Liver (tissue), 9 donors: ENCODE results near the gene MED12L. TPM values are rescaled to one million over a fixed set of nuclear protein-coding genes. Genes with fewer than 3 reads are reported as not detected.

Source experiments
- DNase-seq: peaks from one replicate; pipeline ENCODE4 v3.0.0-alpha.2; 2017; ENCODE audit warnings: low spot score
- H3K27ac ChIP-seq, 2 donors: one replicate each; pipeline ENCODE4 v1.7.0; 2013; ENCODE audit warnings: inconsistent platforms in 2 of 2, low read length in 2 of 2, control low read depth in 1 of 2, low read depth in 1 of 2, mild to moderate bottlenecking in 1 of 2
- H3K27me3 ChIP-seq, 4 donors: one replicate each; pipeline versions ENCODE4 v1.6.1 to v1.7.0; 2013; ENCODE audit warnings: low read length in 3 of 4, inconsistent platforms in 1 of 4, mild to moderate bottlenecking in 1 of 4, moderate library complexity in 1 of 4; ENCODE audit not compliant: control insufficient read depth in 4 of 4, insufficient read depth in 4 of 4
- H3K36me3 ChIP-seq, 4 donors: one replicate each; pipeline versions ENCODE4 v1.6.1 to v1.7.0; 2013; ENCODE audit warnings: low read length in 3 of 4, mild to moderate bottlenecking in 3 of 4, low read depth in 1 of 4, moderate library complexity in 1 of 4; ENCODE audit not compliant: control insufficient read depth in 4 of 4, insufficient read depth in 3 of 4
- H3K4me1 ChIP-seq, 4 donors: one replicate each; pipeline versions ENCODE4 v1.6.1 to v1.7.0; 2013; ENCODE audit warnings: low read length in 3 of 4, mild to moderate bottlenecking in 3 of 4, moderate library complexity in 1 of 4; ENCODE audit not compliant: control insufficient read depth in 4 of 4, insufficient read depth in 4 of 4
- H3K4me3 ChIP-seq, 3 donors: one replicate each; pipeline versions ENCODE4 v1.6.1 to v1.7.0; 2013; ENCODE audit warnings: low read length in 3 of 3, control low read depth in 1 of 3, low read depth in 1 of 3, mild to moderate bottlenecking in 1 of 3
- H3K9ac ChIP-seq, 2 donors: one replicate each; pipeline ENCODE4 v1.7.0; 2013; ENCODE audit warnings: low read length in 2 of 2, mild to moderate bottlenecking in 2 of 2, moderate library complexity in 2 of 2, control low read depth in 1 of 2, low read depth in 1 of 2
- H3K9me3 ChIP-seq, 4 donors: one replicate each; pipeline versions ENCODE4 v1.6.1 to v1.7.0; 2013; ENCODE audit warnings: low read length in 3 of 4; ENCODE audit not compliant: control insufficient read depth in 4 of 4
- ATF3 ChIP-seq: IDR thresholded peaks from 2 replicates; pipeline ENCODE4 v1.6.1; 2016; ENCODE audit warnings: antibody characterized with exemption
- CTCF ChIP-seq: fragments of 150-350 bp; IDR thresholded peaks from 2 replicates; pipeline ENCODE4 v1.5.1; 2017; ENCODE audit warnings: improper control_type of control experiment, low read depth, low read length; ENCODE audit not compliant: missing input control
- EGR1 ChIP-seq, 2 donors: IDR thresholded peaks; 2 replicates each; pipeline ENCODE4 v1.6.1; 2016 to 2018; ENCODE audit warnings: antibody characterized with exemption in 2 of 2, low read depth in 2 of 2
- FOXA1 ChIP-seq: IDR thresholded peaks from 2 replicates; pipeline ENCODE4 v1.6.1; 2016; ENCODE audit warnings: antibody characterized with exemption
- FOXA2 ChIP-seq: IDR thresholded peaks from 2 replicates; pipeline ENCODE4 v1.6.1; 2016; ENCODE audit warnings: antibody characterized with exemption
- GABPA ChIP-seq, 2 donors: IDR thresholded peaks in 1 of 2; conservative IDR thresholded peaks in 1 of 2; 2 replicates each; pipeline ENCODE4 v1.6.1; 2016; ENCODE audit warnings: antibody characterized with exemption in 2 of 2, mild to moderate bottlenecking in 1 of 2, moderate library complexity in 1 of 2
- HNF4A ChIP-seq, 2 donors: conservative IDR thresholded peaks; 2 replicates each; pipeline ENCODE4 v1.6.1; 2016; ENCODE audit warnings: antibody characterized with exemption in 2 of 2, mild to moderate bottlenecking in 2 of 2
- HNF4G ChIP-seq: IDR thresholded peaks from 2 replicates; pipeline ENCODE4 v1.6.1; 2016; ENCODE audit warnings: antibody characterized with exemption
- JUND ChIP-seq, 2 donors: IDR thresholded peaks; 2 replicates each; pipeline ENCODE4 v1.6.1; 2016; ENCODE audit warnings: antibody characterized with exemption in 2 of 2
- MAX ChIP-seq: IDR thresholded peaks from 2 replicates; pipeline ENCODE4 v1.6.1; 2016; ENCODE audit warnings: antibody characterized with exemption
- NR2F2 ChIP-seq: IDR thresholded peaks from 2 replicates; pipeline ENCODE4 v1.6.1; 2016; ENCODE audit warnings: antibody characterized with exemption
- RAD21 ChIP-seq, 2 donors: IDR thresholded peaks; 2 replicates each; pipeline ENCODE4 v1.6.1; 2016; ENCODE audit warnings: antibody characterized with exemption in 2 of 2, mild to moderate bottlenecking in 2 of 2
- REST ChIP-seq: IDR thresholded peaks from 2 replicates; pipeline ENCODE4 v1.6.1; 2016; ENCODE audit warnings: antibody characterized with exemption, mild to moderate bottlenecking
- RXRA ChIP-seq, 2 donors: IDR thresholded peaks; 2 replicates each; pipeline ENCODE4 v1.6.1; 2017 to 2018; ENCODE audit warnings: antibody characterized with exemption in 2 of 2, mild to moderate bottlenecking in 1 of 2
- SP1 ChIP-seq: IDR thresholded peaks from 2 replicates; pipeline ENCODE4 v1.6.1; 2018; ENCODE audit warnings: antibody characterized with exemption, mild to moderate bottlenecking
- TAF1 ChIP-seq: conservative IDR thresholded peaks from 2 replicates; pipeline ENCODE4 v1.6.1; 2016; ENCODE audit warnings: antibody characterized with exemption, mild to moderate bottlenecking
- YY1 ChIP-seq: IDR thresholded peaks from 2 replicates; pipeline ENCODE4 v1.6.1; 2016; ENCODE audit warnings: antibody characterized with exemption, mild to moderate bottlenecking
- ZBTB33 ChIP-seq: IDR thresholded peaks from 2 replicates; pipeline ENCODE4 v1.6.1; 2016; ENCODE audit warnings: antibody characterized with exemption
- WGBS: extraction: QIAGEN DNeasy Blood & Tissue Kit; methylation state at CpG from one replicate; pipeline ENCODE4 v1.1.7; 2013; 5-methylcytosine and 5-hydroxymethylcytosine counted together
- polyA plus RNA-seq, 2 donors: library from polyadenylated mRNA; stranded (reverse) in 1 of 2; unstranded in 1 of 2; fragments of 200-250 nt in 1 of 2; fragments of >200 nt in 1 of 2; fragmentation: Nextera tagmentation in 1 of 2; extraction: Ambion mirVana in 1 of 2; gene quantifications; one replicate each; pipeline versions ENCODE4 v1.2.1 to v1.2.3, GENCODE V29; 2013 to 2015
- total RNA-seq, 2 donors: library from RNA; depleted of rRNA; stranded (reverse); fragments of >200 nt; gene quantifications; one replicate each; pipeline ENCODE4 v1.2.3, GENCODE V29; 2014
- donor health status: healthy.
- donor health status: healthy.
- donor health status: healthy.
- donor health status: healthy.
- donor health status: healthy.

MED12L gene
- total and polyA plus RNA-seq, 4 donors = 0.02 to 2.1 (median 0.49) TPM

GRCh38 chr3:151283907-151284461, 198.5 kb downstream of the MED12L start:
- Histone ChIP-seq H3K4me3 (no peak overlapping the region), H3K9ac (no peak overlapping the region), H3K27ac (no peak overlapping the region), H3K36me3 (no peaks in the 10 kb centered on the region), H3K27me3 (no peaks in the 10 kb centered on the region), H3K4me1 (no peaks in the 10 kb centered on the region), H3K9me3 (no peaks in the 10 kb centered on the region)
- TF ChIP-seq REST (no peak), RXRA (IDR thresholded peaks at IDR 0.05) (peak; percentile 9 to 13)
- no peak for DNase-seq
- WGBS = 27% methylated on average over 5 of the region's 5 CpGs

GRCh38 chr3:151285940-151286339, 200.5 kb downstream of the MED12L start:
- Histone ChIP-seq H3K27me3 (no peaks in the 10 kb centered on the region), H3K9ac (no peak overlapping the region), H3K36me3 (no peaks in the 10 kb centered on the region), H3K9me3 (no peaks in the 10 kb centered on the region), H3K4me3 (no peak overlapping the region), H3K4me1 (no peaks in the 10 kb centered on the region), H3K27ac (no peak overlapping the region)
- WGBS = 78% methylated on average over 1 of the region's 1 CpG
- DNase-seq = no peak
- TF ChIP-seq TAF1 = no peak
- no peak for TF ChIP-seq MAX
- TF ChIP-seq HNF4A (conservative IDR thresholded peaks at IDR 0.05) = no peak
- no peak for TF ChIP-seq RXRA (IDR thresholded peaks at IDR 0.05)
- TF ChIP-seq REST = no peak
- no peak for TF ChIP-seq YY1
- TF ChIP-seq HNF4G = no peak
- no peak for TF ChIP-seq CTCF
- no peak for TF ChIP-seq SP1
- no peak for TF ChIP-seq ATF3
- TF ChIP-seq FOXA1 = no peak
- no peak for TF ChIP-seq JUND (IDR thresholded peaks at IDR 0.05)
- TF ChIP-seq GABPA (IDR thresholded peaks at IDR 0.05 in 1 of 2, conservative IDR thresholded peaks at IDR 0.05 in 1 of 2) = no peak
- no peak for TF ChIP-seq RAD21 (IDR thresholded peaks at IDR 0.05)
- no peak for TF ChIP-seq NR2F2
- TF ChIP-seq FOXA2 = no peak
- TF ChIP-seq ZBTB33 = no peak
- TF ChIP-seq EGR1 (IDR thresholded peaks at IDR 0.05; ENCODE audit: low read depth in 2 of 2) = no peak
